Sigmoid colon (tissue), 4 donors: ENCODE results near the gene MTMR3.

Source experiments
- CTCF ChIP-seq, 4 experiments: fragments of 450-650 bp in 3 of 4; fragments of 200-600 bp in 1 of 4; IDR thresholded peaks; one replicate each; pipeline ENCODE4 v1.5.1; 2016 to 2019; ENCODE audit warnings: antibody characterized with exemption in 4 of 4, mild to moderate bottlenecking in 3 of 4, moderate library complexity in 2 of 4
- EP300 ChIP-seq, 4 donors: sonication (generic); formaldehyde crosslinking; IDR thresholded peaks; one replicate each; pipeline ENCODE4 v1.6.1; 2017; ENCODE audit warnings: antibody characterized with exemption in 4 of 4

GRCh38 chr22:29997107-29997506, 114.1 kb downstream of the MTMR3 start:
- no peak for TF ChIP-seq CTCF (IDR thresholded peaks at IDR 0.05)
- TF ChIP-seq EP300 (IDR thresholded peaks at IDR 0.05) = no peak
